Endothelial cell of umbilical vein (primary cell): Measurements from ENCODE around the gene RARRES2.

ENCODE experiments used
- CTCF ChIP-seq, 2 donors: IDR thresholded peaks; 1 replicate in 1 of 2; 2 replicates in 1 of 2; pipeline ENCODE4 v1.5.1; 2011; ENCODE audit warnings: low read length in 2 of 2, mild to moderate bottlenecking in 2 of 2, moderate library complexity in 2 of 2, control low read depth in 1 of 2, inconsistent platforms in 1 of 2, low read depth in 1 of 2; ENCODE audit not compliant: insufficient read depth in 1 of 2; ENCODE audit errors: extremely low read depth in 1 of 2
- EZH2 ChIP-seq: IDR thresholded peaks from 2 replicates; pipeline ENCODE4 v1.6.1; 2012; ENCODE audit warnings: borderline replicate concordance, low read depth, mild to moderate bottlenecking, moderate library complexity, low read length, inconsistent platforms; ENCODE audit not compliant: severe bottlenecking
- FOS ChIP-seq: IDR thresholded peaks from 2 replicates; pipeline ENCODE4 v1.6.1; 2011; ENCODE audit warnings: mild to moderate bottlenecking, low read length, moderate library complexity, borderline replicate concordance; ENCODE audit not compliant: insufficient read depth
- GATA2 ChIP-seq: IDR thresholded peaks from 2 replicates; pipeline ENCODE4 v1.7.0; 2011; ENCODE audit warnings: low read depth, mild to moderate bottlenecking, moderate library complexity, mixed read lengths, low read length; ENCODE audit not compliant: insufficient read length, insufficient read depth
- JUN ChIP-seq: IDR thresholded peaks from 2 replicates; pipeline ENCODE4 v1.6.1; 2011; ENCODE audit warnings: borderline replicate concordance, low read depth; ENCODE audit not compliant: insufficient read length, insufficient read depth
- MAX ChIP-seq: IDR thresholded peaks from 2 replicates; pipeline ENCODE4 v1.6.1; 2011; ENCODE audit not compliant: insufficient read depth, insufficient read length
- MYC ChIP-seq: IDR thresholded peaks from one replicate; pipeline ENCODE4 v1.6.1; 2011; ENCODE audit warnings: mild to moderate bottlenecking, low read depth, low read length
- POLR2A ChIP-seq: IDR thresholded peaks from 2 replicates; pipeline ENCODE4 v1.6.1; 2012; ENCODE audit warnings: low read depth, mild to moderate bottlenecking, control low read depth, low read length
- POLR2AphosphoS5 ChIP-seq: IDR thresholded peaks from 2 replicates; pipeline ENCODE4 v1.6.1; 2012; ENCODE audit warnings: low read depth, mild to moderate bottlenecking, control low read depth, low read length, moderate library complexity; ENCODE audit not compliant: insufficient read depth

GRCh38 chr7:150358988-150359621 is 17.7 kb upstream of the RARRES2 start:
- no peak for TF ChIP-seq CTCF (IDR thresholded peaks at IDR 0.05; ENCODE audit: extremely low read depth in 1 of 2, insufficient read depth in 1 of 2, low read depth in 1 of 2, low read length in 2 of 2)
- no peak for TF ChIP-seq POLR2A
- TF ChIP-seq POLR2AphosphoS5 = no peak
- no peak for TF ChIP-seq MAX
- no peak for TF ChIP-seq JUN
- no peak for TF ChIP-seq MYC
- no peak for TF ChIP-seq EZH2
- TF ChIP-seq FOS = no peak
- no peak for TF ChIP-seq GATA2
